GM12878 (cell line): ENCODE data around the gene TCF4. TPM values are rescaled to one million over a fixed set of nuclear protein-coding genes. Genes with fewer than 3 reads are reported as not detected.

Experiments
- BCL11A ChIP-seq: IDR thresholded peaks from 2 replicates; pipeline ENCODE4 v1.6.1; 2011; ENCODE audit warnings: low read depth, low read length
- CBFB ChIP-seq: IDR thresholded peaks from 2 replicates; pipeline ENCODE4 v1.6.1; 2016; ENCODE audit warnings: antibody characterized with exemption, low read depth
- DPF2 ChIP-seq: fragments of 450-650 bp; IDR thresholded peaks from 2 replicates; pipeline ENCODE4 v1.6.1; 2017; ENCODE audit warnings: mild to moderate bottlenecking
- EP300 ChIP-seq, 2 experiments: fragments of 150-350 bp in 1 of 2; IDR thresholded peaks; 2 replicates each; pipeline ENCODE4 v1.6.1; 2011 to 2012; ENCODE audit warnings: low read depth in 2 of 2, low read length in 2 of 2, borderline replicate concordance in 1 of 2, improper control_type of control experiment in 1 of 2, inconsistent platforms in 1 of 2; ENCODE audit not compliant: control insufficient read depth in 1 of 2
- HCFC1 ChIP-seq: fragments of 150-350 bp; IDR thresholded peaks from 2 replicates; pipeline ENCODE4 v1.6.1; 2014; ENCODE audit warnings: low read length
- IKZF2 ChIP-seq, 2 experiments: fragments of 450-650 bp; IDR thresholded peaks; 2 replicates each; pipeline ENCODE4 v1.6.1; 2017; ENCODE audit warnings: mild to moderate bottlenecking in 2 of 2, moderate library complexity in 2 of 2
- IRF4 ChIP-seq: IDR thresholded peaks from 2 replicates; pipeline ENCODE4 v1.6.1; 2011; ENCODE audit warnings: low read depth, low read length
- JUND ChIP-seq: IDR thresholded peaks from 2 replicates; pipeline ENCODE4 v1.6.1; 2012; ENCODE audit warnings: low read depth, mild to moderate bottlenecking, low read length, improper control_type of control experiment, moderate library complexity
- MYB ChIP-seq: fragments of 150-350 bp; IDR thresholded peaks from 2 replicates; pipeline ENCODE4 v1.6.1; 2014; ENCODE audit warnings: mild to moderate bottlenecking, low read depth, low read length, borderline replicate concordance
- POU2F2 ChIP-seq: IDR thresholded peaks from 3 replicates; pipeline ENCODE4 v1.6.1; 2011; ENCODE audit warnings: low read depth, mild to moderate bottlenecking, low read length, borderline replicate concordance
- RUNX3 ChIP-seq: IDR thresholded peaks from 2 replicates; pipeline ENCODE4 v1.6.1; 2012; ENCODE audit warnings: low read length, inconsistent platforms
- SIX5 ChIP-seq: IDR thresholded peaks from 2 replicates; pipeline ENCODE4 v1.6.1; 2011; ENCODE audit warnings: mild to moderate bottlenecking, low read depth, low read length, moderate library complexity; ENCODE audit not compliant: severe bottlenecking
- SMARCA5 ChIP-seq: fragments of 450-650 bp; IDR thresholded peaks from 2 replicates; pipeline ENCODE4 v1.6.1; 2017; ENCODE audit warnings: mild to moderate bottlenecking
- SMC3 ChIP-seq: IDR thresholded peaks from 2 replicates; pipeline ENCODE4 v1.6.1; 2011; ENCODE audit warnings: low read length, improper control_type of control experiment, borderline replicate concordance
- SPI1 ChIP-seq: IDR thresholded peaks from 2 replicates; pipeline ENCODE4 v1.6.1; 2011; ENCODE audit warnings: low read depth, mild to moderate bottlenecking, low read length, moderate library complexity, borderline replicate concordance; ENCODE audit not compliant: insufficient read depth
- polyA plus RNA-seq, 11 experiments: library from polyadenylated mRNA; depleted of rRNA in 4 of 11; unstranded in 6 of 11; stranded (reverse) in 5 of 11; fragments of >200 nt; fragmentation: Nextera tagmentation in 4 of 11; fragmentation: Illumina TruSeq in 1 of 11; extraction: Ambion mirVana in 4 of 11; extraction: Trizol in 1 of 11; gene quantifications; 1 replicate in 1 of 11; 2 replicates in 10 of 11; pipeline versions ENCODE4 v1.2.1 to v1.2.3, GENCODE V29; 2011 to 2016; ENCODE audit warnings: inconsistent platforms in 2 of 11, missing spikeins in 2 of 11, low read depth in 1 of 11
- total RNA-seq, 4 experiments: library from RNA; depleted of rRNA in 3 of 4; stranded (reverse); fragments of >200 nt in 3 of 4; fragmentation: Illumina TruSeq in 1 of 4; extraction: Trizol in 1 of 4; gene quantifications; 2 replicates each; pipeline versions ENCODE4 v1.2.1 to v1.2.3, GENCODE V29; 2013 to 2021
- TF ChIP-seq, protein P1 (sequence below): IDR thresholded peaks from 2 replicates; pipeline ENCODE4 v1.6.1; 2012; ENCODE audit warnings: improper control_type of control experiment, low read depth, low read length; ENCODE audit not compliant: insufficient replicate concordance
- TF ChIP-seq, protein P2 (sequence below): fragments of 450-650 bp; IDR thresholded peaks from 2 replicates; pipeline ENCODE4 v1.6.1; 2018; ENCODE audit warnings: mild to moderate bottlenecking, low read depth, moderate library complexity; ENCODE audit not compliant: partially characterized antibody
- TF ChIP-seq, protein P3 (sequence below): IDR thresholded peaks from 2 replicates; pipeline ENCODE4 v1.6.1; 2012; ENCODE audit warnings: low read length, inconsistent platforms
- TF ChIP-seq, protein P4 (sequence below), 3 experiments: IDR thresholded peaks in 2 of 3; conservative IDR thresholded peaks in 1 of 3; 2 replicates each; pipeline ENCODE4 v1.5.1; 2011; ENCODE audit warnings: low read depth in 3 of 3, low read length in 3 of 3, mild to moderate bottlenecking in 3 of 3, control low read depth in 2 of 3, moderate library complexity in 2 of 3, inconsistent platforms in 1 of 3, mixed read lengths in 1 of 3; ENCODE audit not compliant: control insufficient read depth in 2 of 3, insufficient read depth in 1 of 3; ENCODE audit errors: extremely low read depth in 1 of 3

Gene TCF4
- total and polyA plus RNA-seq, 10 of the 15 experiments (the other 5 are each of a cell fraction or from before 2014, with no cell fraction given): 15.2 to 94.0 (median 31.5) TPM

DNA sequence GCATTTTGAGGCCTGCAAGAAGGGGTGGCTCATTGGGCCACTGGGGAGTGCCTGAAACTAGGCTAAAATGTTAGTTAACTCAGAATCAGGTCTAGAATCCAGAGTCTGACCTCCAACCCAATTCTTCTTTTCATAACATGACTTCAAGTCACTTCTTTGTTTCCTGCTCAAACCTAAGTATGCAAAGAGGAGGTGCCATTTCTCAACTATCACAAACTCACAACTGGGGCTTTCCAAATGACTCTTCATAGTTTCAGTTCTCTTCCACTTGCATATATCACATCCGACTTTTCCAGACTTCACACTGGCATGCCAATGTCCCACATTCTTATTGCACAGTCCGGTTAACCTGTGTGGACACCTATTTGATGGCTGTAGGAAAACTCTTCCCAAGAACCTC, 211.6 kb downstream of the TCF4 start (continued):
- TF ChIP-seq, protein P1, sequence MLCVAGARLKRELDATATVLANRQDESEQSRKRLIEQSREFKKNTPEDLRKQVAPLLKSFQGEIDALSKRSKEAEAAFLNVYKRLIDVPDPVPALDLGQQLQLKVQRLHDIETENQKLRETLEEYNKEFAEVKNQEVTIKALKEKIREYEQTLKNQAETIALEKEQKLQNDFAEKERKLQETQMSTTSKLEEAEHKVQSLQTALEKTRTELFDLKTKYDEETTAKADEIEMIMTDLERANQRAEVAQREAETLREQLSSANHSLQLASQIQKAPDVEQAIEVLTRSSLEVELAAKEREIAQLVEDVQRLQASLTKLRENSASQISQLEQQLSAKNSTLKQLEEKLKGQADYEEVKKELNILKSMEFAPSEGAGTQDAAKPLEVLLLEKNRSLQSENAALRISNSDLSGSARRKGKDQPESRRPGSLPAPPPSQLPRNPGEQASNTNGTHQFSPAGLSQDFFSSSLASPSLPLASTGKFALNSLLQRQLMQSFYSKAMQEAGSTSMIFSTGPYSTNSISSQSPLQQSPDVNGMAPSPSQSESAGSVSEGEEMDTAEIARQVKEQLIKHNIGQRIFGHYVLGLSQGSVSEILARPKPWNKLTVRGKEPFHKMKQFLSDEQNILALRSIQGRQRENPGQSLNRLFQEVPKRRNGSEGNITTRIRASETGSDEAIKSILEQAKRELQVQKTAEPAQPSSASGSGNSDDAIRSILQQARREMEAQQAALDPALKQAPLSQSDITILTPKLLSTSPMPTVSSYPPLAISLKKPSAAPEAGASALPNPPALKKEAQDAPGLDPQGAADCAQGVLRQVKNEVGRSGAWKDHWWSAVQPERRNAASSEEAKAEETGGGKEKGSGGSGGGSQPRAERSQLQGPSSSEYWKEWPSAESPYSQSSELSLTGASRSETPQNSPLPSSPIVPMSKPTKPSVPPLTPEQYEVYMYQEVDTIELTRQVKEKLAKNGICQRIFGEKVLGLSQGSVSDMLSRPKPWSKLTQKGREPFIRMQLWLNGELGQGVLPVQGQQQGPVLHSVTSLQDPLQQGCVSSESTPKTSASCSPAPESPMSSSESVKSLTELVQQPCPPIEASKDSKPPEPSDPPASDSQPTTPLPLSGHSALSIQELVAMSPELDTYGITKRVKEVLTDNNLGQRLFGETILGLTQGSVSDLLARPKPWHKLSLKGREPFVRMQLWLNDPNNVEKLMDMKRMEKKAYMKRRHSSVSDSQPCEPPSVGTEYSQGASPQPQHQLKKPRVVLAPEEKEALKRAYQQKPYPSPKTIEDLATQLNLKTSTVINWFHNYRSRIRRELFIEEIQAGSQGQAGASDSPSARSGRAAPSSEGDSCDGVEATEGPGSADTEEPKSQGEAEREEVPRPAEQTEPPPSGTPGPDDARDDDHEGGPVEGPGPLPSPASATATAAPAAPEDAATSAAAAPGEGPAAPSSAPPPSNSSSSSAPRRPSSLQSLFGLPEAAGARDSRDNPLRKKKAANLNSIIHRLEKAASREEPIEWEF: no peak
- TF ChIP-seq IKZF2 (IDR thresholded peaks at IDR 0.05) (peak; percentile 88), SMC3 (no peak), POU2F2 (peak; percentile 87; the same call in 1 of the 3 replicates), EP300 (IDR thresholded peaks at IDR 0.05; ENCODE audit: borderline replicate concordance in 1 of 2, control insufficient read depth in 1 of 2, low read depth in 2 of 2, low read length in 2 of 2) (0 out of 4 replicates have a peak, but pooled peaks have one; percentile 16 to 74), RUNX3 (peak; percentile 50), HCFC1 (no peak), SIX5 (no peak), JUND (no peak), MYB (no peak), BCL11A (peak; percentile 60), IRF4 (peak; percentile 95), DPF2 (peak; percentile 86), CBFB (no peak), SPI1 (peak; percentile 94), SMARCA5 (no peak)
- TF ChIP-seq, protein P2, sequence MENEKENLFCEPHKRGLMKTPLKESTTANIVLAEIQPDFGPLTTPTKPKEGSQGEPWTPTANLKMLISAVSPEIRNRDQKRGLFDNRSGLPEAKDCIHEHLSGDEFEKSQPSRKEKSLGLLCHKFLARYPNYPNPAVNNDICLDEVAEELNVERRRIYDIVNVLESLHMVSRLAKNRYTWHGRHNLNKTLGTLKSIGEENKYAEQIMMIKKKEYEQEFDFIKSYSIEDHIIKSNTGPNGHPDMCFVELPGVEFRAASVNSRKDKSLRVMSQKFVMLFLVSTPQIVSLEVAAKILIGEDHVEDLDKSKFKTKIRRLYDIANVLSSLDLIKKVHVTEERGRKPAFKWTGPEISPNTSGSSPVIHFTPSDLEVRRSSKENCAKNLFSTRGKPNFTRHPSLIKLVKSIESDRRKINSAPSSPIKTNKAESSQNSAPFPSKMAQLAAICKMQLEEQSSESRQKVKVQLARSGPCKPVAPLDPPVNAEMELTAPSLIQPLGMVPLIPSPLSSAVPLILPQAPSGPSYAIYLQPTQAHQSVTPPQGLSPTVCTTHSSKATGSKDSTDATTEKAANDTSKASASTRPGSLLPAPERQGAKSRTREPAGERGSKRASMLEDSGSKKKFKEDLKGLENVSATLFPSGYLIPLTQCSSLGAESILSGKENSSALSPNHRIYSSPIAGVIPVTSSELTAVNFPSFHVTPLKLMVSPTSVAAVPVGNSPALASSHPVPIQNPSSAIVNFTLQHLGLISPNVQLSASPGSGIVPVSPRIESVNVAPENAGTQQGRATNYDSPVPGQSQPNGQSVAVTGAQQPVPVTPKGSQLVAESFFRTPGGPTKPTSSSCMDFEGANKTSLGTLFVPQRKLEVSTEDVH: no peak
- TF ChIP-seq, protein P3, sequence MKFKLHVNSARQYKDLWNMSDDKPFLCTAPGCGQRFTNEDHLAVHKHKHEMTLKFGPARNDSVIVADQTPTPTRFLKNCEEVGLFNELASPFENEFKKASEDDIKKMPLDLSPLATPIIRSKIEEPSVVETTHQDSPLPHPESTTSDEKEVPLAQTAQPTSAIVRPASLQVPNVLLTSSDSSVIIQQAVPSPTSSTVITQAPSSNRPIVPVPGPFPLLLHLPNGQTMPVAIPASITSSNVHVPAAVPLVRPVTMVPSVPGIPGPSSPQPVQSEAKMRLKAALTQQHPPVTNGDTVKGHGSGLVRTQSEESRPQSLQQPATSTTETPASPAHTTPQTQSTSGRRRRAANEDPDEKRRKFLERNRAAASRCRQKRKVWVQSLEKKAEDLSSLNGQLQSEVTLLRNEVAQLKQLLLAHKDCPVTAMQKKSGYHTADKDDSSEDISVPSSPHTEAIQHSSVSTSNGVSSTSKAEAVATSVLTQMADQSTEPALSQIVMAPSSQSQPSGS: peak; percentile 35; the same call in 1 of the 2 replicates
- TF ChIP-seq, protein P4, sequence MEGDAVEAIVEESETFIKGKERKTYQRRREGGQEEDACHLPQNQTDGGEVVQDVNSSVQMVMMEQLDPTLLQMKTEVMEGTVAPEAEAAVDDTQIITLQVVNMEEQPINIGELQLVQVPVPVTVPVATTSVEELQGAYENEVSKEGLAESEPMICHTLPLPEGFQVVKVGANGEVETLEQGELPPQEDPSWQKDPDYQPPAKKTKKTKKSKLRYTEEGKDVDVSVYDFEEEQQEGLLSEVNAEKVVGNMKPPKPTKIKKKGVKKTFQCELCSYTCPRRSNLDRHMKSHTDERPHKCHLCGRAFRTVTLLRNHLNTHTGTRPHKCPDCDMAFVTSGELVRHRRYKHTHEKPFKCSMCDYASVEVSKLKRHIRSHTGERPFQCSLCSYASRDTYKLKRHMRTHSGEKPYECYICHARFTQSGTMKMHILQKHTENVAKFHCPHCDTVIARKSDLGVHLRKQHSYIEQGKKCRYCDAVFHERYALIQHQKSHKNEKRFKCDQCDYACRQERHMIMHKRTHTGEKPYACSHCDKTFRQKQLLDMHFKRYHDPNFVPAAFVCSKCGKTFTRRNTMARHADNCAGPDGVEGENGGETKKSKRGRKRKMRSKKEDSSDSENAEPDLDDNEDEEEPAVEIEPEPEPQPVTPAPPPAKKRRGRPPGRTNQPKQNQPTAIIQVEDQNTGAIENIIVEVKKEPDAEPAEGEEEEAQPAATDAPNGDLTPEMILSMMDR (IDR thresholded peaks at IDR 0.05 in 2 of 3, conservative IDR thresholded peaks at IDR 0.05 in 1 of 3; ENCODE audit: control insufficient read depth in 2 of 3, extremely low read depth in 1 of 3, insufficient read depth in 1 of 3, low read depth in 3 of 3, low read length in 3 of 3): no peak
